GM18867 (cell line): ENCODE data around the gene WDR86.

Experiments
- ATAC-seq: cut with Tn5 transposase; IDR thresholded peaks from one replicate; pipeline ENCODE4 v1.9.1; 2021; ENCODE audit warnings: mild to moderate bottlenecking, moderate library complexity; ENCODE audit not compliant: unreplicated experiment

The WDR86 gene

DNA sequence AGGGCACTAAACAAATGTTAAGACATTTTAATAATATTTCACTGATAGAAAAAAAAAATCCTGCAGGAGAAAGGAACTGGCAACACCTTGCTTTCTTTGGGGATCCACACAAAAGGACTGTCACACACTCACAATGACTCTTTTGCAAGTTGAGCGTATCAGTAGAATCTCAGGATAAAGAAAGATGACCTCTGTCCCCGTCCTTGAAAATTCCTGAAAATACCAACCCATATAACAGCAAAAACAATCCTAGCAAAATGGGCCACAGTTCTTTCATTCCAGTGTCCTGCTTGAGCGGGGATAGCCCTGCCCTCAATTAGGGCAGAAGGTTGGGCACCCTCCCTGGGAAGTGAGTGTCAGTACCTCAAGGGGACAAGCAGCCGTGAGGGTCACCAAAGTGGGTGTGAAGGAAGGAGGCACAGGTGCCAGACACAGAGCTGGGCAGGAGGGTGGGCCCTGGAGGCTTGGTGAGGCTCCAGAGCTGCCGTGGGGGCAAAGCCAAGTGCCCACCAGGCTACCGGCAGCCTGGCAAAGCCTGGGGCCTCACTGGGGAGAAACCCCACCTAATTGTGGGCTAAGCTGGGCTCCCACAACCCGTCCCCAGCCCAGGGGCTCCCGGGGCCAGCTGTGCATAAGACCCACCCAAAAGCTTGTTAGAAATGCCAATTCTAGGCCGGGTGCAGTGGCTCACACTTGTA, 2.8 kb downstream of the WDR86 start:
- ATAC-seq: no peak

DNA sequence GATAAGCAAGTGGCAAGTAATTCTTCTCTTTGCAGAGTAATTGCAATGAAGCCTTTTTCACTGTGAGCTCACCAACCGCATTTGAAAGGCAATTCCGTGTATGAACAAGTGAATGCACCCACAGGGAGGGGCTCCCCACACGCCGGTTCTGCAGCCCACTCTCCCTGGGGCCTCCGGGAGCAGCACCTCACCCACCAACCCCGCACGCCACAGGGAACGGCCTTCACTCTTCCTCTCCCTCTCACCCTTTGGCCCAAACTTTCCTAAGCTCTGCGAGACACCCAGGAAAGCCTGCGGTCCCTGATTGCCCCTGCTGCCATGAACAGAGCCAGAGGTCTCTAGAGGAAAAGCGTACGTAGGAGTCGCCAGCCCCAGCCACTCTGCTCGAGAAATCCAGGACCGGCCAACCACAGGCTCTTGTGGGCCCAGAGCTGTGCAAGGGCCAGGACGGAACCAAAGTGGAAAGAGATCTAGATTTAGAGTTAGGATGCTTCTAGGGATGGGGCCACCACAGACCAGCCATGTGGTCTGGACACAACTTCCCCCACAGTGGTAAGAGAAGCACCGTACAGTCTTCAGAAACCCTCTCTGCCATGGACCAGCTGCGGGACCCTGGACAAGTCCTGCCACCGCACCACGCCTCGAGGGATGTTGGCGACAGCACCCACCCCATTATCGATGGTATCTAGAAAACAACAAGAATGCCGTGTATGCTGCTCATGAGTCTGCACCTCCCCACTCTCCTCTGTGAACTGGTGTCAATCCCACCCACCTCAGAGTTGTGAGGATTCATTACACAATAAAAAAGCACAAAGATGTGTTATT, 3.6 kb downstream of the WDR86 start:
- no peak for ATAC-seq

DNA sequence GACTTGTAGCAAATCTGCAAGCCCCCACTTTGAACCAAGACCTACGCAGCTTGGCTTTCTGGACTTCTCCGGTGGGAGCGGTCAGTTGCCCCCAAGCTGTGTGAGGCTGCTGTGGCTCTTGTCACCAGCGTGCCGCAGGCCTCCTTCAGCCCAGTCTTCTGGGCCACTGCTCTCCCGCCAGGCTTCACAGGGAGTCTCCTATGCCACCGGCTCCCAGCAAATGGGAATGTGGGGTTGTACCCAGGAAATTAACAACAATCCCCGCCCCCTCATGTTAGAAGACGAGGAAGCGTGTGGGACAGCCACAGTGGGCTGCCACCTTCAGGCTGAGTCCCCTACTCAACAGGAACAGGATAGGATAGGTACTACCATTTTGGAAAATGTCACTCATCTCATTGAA, 4.2 kb downstream of the WDR86 start:
- no peak for ATAC-seq

DNA sequence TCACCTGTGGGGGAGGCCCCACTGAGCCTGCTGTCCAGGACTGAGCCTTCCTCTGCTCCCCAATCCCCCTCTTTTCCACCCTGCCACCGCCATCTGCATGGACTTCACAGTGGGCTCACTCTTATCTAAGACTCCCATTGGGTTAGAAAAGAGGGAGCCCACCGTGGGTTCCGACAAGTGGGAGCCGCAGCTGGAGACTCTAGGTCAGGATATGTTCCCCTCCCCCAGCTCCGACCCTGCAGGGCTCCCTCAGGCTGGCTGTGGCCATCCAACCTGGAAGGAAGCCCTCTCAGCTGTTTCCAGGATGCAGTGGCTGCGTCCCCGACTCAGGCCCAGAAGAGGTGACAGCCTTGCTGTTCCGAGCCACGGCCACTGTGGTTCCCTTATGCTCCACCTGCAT, 4.8 kb downstream of the WDR86 start:
- no peak for ATAC-seq

DNA sequence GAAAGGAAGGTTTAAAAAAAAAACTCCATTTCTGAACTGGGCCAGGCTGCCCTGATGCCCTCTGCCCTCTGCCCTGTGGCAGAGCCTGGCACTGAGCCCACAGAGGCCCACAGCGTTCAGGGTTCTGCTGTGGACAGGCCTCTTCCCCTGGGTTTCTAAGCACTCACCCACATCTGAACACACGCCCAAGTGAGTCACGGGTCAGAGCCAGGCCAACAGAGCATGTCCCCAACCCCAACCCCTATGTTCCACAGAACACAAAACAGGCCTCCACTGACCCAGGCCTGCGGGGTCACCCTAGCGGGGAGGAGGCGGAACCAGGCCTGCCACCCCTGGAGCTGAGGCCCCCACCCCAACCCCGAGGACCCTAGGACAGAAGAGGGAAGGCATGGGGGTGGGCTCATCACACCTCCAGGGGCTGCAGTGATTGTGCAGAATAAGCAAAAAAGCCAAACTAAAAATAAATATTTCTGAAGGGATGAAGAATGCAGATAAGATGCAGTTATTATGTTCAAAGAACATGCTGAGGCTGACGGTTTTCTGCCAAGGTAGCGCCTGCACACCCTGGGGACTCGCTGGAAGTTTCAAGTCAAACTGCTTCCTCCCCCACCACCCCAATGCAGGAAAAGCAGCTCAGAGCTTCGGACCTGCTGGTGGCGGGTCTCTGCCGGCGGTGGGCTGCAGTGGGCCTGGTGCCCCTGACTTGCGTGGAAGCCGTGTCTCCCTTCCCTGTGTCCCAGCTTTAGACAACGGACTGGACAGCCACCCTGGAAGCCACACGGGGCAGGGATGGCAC, 5.4 kb downstream of the WDR86 start:
- no peak for ATAC-seq

DNA sequence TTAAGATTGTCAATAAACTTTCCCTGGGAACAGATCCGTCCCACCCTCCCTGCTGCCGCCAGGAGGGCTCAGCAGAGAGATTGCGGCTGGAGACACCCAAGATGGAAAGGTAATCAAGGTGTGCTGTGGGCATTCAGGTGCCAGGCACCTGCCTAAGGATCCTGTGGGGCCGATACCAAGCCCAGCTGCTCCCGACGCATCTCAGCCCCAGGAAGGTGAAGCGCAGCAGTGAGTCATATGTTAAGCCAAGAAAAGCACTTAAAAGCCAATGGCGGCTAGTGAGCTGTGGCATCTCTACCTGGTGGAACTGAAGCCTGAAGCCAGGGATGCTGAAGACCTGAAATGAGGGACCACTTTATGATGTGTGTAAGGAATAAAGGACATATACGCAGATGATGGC, 6.1 kb downstream of the WDR86 start:
- no peak for ATAC-seq

DNA sequence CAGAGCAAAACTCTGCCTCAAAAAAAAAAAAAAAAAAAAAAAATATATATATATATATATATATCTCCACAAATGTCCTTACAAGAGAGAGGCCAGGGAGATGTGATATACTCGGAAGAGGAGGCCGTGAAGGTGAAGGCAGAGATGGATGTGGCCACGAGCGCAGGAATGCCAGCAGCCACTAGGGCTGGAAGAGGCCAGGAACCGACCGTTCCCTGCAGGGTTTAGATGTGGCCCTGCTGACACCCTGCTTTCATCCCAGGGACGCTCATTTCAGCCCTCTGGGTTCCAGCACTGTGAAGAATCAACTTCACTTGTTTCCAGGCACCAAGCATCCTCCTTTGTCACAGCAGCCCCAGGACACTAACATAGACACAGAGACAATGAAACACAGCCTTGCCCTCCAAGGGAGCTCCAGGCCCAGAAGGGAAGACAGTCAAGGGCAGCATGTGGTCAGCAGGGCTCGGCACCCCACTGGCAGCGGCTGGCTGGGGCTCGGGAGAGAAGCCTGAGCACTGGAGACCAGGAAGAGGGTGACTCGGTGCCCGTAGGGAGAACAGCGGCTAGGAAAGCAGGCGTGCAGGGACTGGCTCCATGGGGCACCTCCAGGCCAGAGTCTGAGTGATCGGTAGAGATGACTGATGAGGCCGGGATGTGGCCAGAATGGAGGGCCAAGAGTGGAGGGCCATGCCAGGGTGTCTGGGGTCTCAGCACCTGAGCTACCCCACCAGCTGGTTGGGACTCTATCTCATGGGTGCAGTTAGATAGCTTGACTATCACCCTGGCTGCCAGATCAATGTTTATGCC, 7.6 kb downstream of the WDR86 start:
- no peak for ATAC-seq

DNA sequence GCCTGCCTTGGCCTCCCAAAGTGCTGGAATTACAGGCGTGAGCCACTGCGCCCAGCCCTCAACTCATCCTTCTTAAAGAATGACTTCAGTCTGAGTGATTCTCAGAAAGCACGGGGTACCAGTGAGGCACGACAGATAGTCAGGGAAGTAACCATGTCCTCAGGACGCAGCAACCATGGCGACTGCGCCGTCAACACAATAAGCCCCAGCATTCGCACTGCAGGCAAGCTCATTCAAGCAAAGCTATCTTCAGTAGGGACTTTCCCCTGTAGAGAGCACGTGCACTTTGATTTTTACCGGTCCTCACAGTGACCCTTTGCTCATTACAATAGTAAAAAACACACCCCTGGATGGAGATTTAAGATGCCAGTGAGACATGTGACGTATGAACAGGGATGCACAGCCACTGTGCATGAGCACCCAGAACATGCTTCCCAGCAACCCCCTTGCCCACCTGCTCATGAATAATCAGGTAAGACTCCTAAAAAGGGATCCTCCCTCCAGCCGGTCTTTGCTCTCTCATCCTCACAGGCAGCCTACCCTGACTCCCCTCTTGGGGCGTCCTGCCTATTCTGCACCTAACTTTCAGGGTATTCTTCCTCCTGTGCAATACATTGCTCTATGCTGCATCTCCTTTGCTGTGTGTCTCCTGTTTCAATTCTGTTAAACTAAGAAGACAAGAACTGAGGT, 9.1 kb downstream of the WDR86 start:
- peak; percentile 78 for ATAC-seq

DNA sequence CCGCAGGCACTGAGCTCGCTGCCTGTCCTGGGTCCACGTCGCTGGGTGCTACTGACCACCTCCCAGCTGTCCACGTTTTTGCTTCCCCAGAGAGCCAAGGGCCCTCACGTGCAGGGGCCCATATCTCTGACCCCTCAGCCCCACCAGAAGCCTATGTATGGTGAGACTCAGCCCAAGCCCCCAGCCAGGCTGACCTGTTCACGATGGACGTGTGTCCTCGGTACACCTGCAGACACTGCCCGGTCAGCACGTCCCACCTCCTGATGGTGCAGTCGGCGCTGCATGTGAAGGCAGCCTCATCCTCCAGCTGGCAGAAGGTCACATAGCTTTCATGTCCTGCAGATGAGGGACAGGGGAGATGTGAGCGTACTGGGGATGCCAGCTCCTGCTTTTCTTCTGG, 9.9 kb downstream of the WDR86 start:
- no peak for ATAC-seq

DNA sequence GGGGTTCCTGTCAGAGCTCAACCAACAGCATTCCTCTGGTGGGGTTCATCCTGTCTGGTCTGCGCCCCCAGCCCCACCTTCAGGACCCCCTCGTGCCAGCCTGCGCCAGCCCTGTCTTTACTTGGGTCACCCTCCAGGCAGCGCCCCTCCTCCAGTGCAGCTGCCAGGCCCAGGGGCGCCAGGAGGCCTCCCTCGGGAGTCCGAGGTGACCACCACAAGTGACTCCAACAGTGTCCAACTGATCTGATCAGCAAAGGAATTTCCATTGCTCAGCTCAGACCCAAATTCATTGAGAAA, 10.6 kb downstream of the WDR86 start:
- no peak for ATAC-seq

DNA sequence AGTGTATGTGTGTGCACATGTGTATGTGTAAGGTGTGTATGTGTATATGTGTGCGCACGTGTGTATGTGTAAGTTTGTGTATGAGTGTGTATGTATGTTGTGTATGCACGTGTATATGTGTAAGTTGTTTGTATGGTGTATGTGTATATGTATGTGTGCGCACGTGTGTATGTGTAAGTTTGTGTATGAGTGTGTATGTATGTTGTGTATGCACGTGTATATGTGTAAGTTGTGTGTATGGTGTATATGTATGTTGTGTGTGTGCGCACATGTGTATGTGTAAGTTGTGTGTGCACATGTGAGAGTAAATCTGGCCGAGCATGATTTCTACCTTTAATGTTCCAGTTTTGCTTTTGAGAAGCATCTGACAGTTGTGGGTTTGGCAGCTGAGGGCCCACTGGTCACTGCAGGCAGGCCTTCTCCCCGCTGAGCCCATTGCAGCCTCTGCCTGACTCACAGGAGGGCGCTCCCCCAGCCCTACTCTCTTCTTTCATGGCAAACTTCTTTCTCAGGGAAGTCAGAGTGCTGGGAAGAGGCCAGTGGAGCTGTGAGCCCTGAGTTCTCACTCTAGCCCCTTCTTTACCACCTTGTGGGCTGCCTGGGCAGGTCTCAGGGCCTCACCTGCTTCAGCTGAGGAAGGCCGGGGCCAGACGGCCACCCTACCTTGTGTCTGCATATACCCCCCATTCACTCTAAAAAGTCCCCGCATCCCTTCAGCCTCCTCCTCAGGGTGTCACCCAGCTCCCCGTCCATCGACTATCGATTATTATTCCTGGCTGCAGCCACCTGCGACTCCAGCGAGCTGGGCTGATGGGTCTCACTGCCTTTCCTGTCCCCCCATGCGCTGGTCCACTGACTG, 11.2 kb downstream of the WDR86 start:
- ATAC-seq: no peak

DNA sequence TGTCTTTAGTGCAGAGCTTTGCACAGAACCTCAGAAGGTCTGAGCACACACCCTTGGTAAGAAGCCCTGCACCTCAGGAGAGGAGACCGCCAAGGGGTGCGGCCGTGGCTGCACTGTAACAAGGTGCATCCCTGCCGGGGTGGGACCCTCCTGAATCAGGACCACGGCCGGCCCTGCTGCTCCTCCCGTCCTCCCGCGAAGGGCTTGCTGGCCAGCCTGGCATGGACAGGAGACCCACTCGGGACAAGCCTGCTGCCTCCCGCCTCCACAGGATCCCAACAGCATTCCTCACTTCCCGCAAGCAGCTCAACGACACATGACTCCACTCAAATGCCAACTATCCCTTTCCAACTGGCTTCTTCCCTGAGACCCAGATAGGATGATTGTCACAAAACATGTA, 12.8 kb downstream of the WDR86 start:
- no peak for ATAC-seq

DNA sequence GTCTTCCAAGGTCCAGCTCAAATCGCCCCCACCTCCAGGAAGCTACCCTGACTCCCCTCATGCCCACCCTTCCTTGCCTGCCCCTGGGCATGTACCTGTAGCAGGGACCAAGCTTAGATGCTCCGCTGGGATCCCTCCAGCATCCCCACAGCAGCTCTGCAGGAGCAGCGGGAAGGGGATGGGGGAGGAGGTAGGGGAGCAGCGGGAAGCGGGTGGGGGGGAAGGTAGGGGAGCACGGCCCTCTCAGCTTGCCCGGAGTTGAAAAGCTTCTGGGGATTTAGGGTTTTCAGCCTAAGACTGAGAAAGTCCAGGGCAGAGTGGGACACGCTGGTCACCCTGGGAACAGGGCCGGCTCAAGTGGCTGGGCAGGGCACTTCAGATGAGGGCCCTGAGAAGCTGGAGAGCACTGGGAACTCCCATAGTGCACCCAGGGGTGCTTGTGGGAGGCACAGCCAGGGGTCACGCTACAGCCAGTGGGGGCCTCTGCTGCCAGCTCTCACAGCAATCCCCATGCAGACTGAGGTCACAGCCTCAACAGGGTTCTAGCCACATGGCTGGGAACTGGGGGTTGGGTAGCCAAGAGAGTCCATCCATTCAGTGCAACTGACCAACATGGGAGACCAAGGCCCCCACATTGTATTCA, 13.4 kb downstream of the WDR86 start:
- ATAC-seq: no peak

DNA sequence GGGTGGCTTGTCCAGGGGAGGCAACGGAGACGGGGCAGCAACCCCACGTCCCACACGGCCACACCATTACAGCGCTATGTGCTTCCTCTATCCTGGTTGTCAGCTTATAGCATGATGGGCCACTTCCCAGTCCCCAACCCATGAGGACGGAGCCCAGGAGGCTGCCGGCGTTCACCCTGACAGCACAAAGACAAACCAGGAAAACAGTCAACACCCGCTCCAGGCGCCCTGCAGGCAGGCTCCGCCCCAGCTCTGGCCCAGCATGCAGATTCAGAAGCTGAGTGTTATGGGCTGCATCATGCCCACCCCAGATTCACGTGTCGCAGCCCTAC, 14.8 kb downstream of the WDR86 start:
- no peak for ATAC-seq

DNA sequence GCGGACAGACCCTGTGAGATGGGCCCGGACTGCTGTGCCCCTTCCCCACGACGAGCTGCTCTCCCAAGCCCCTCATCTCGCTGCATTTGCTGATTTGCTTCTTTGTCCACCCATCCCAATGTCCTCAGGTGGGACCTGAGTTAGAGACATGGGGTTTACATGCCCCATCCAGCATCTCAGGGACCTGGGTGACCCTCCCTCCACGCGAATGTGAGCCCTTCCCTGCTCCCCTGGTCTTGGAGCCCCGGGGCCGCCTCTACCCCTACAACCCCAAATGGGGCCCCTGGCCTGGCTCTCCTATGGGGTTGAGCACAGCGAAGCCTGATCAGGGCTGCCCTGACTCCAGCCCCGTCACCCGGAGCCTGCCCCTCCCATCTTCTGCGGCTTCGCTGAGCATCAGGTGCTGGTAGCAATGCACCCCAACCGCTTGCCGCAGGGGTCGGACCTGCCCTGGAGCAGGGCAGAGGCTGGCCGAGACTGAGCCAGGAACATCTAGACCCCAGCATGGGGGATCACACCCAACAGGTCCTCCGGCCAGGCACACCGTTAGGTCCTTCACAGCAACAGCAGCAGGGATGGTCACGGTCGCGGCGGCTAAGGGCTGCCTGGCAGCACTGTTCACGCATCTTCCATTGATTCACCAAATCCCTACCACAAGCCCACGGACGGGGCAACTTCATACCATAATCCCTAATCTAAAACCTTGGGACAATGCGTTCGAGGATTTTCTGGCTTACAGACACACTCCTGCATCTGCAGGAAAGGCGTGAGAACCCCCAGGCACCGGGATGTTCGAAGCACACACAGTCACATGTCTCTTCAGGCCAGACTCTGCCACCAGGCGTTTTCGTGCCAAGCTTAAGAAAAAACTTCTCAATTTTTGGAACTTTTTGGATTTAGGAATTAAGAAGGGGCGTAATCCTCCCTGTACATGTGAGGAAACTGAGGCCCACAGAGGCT, 15.5 kb downstream of the WDR86 start:
- no peak for ATAC-seq

DNA sequence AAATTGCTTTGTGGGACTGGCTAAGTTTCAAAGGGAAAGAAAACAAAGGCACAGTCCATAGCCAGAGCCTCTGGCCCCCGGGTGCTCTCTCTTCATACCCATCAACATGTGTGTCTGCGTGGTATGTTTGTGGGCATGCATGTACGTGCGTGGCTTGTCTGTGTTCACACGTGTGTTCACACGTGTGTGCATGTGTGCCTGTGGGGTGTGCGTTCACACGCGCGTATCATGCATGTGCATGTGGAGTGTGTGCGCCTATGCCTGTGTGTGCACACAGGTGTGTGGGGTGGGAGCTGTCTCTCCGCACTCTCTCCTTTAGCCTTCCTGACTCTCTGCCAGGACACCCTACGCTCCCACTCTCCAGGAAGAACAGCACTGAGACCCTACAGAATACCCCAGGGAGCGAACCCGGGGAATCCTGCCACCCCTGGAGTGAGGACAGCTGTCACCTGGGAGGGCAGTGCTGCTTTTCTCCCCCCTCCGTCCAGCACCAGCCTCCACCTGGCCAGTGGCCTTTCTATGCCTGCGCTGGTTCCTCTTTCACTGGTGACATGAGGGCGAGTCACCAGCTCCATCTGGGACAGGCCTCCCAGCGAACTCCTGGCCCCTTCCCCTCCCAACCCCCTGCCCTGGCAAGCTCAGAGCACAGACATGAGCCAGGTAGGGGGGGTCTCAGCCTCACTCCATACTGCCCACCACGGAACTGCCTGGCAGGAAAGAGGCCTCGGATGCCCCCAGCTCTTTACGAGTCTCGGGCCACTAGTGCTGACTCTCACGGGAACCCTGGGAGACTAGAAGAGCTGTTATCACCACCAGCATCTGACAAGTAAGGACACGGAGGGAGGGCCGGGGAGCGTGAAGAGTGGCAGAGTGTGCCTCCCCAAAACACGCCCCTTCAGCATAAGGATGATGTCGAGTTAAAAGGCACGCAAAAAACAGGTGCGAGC, 16.5 kb downstream of the WDR86 start:
- no peak for ATAC-seq

DNA sequence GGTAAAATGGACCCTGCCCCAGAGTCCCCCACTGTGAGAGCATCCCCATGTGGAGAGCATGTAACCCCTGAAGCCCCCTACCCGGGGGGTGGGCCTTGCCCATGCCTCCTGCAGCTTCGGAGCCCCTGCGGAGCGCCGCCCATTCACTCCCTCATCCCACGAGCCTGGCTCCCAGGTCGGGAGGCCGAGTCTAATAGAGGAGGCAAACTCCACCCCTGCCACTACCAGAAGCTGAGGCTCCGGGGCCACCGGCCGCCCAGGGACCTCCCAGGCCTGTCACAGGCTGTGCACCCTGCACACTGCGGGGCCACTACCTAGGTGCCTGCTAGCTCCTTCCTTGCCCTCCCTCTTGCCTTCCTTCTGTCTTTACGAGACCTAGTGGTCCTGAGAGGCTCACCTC, 17.4 kb downstream of the WDR86 start:
- ATAC-seq: no peak
